Neural crest cell (in vitro differentiated cells): ENCODE results near the gene CYLD. TPM values are rescaled to one million over a fixed set of nuclear protein-coding genes. Genes with fewer than 3 reads are reported as not detected.

Experiments used
- DNase-seq: peaks from one replicate; pipeline ENCODE4 v3.0.0; 2021; ENCODE audit warnings: low read depth, mixed read lengths, low spot score
- H3K27ac Mint-ChIP-seq: one replicate; pipeline ENCODE4 v1.8.0; 2021; ENCODE audit warnings: mild to moderate bottlenecking, mixed read lengths; ENCODE audit not compliant: unreplicated experiment
- H3K27me3 Mint-ChIP-seq: 2 replicates; pipeline ENCODE4 v1.8.0; 2021; ENCODE audit warnings: low read depth, mild to moderate bottlenecking, mixed read lengths
- H3K36me3 Mint-ChIP-seq: 2 replicates; pipeline ENCODE4 v1.8.0; 2021; ENCODE audit warnings: low read depth, mild to moderate bottlenecking, mixed read lengths
- H3K4me1 Mint-ChIP-seq: 2 replicates; pipeline ENCODE4 v1.8.0; 2021; ENCODE audit warnings: mixed read lengths
- H3K4me3 Mint-ChIP-seq: one replicate; pipeline ENCODE4 v1.8.0; 2021; ENCODE audit warnings: mild to moderate bottlenecking, mixed read lengths
- H3K9me3 Mint-ChIP-seq: 2 replicates; pipeline ENCODE4 v1.8.0; 2021; ENCODE audit warnings: mixed read lengths
- CTCF ChIP-seq: fragments of 200-600 bp; sonication (generic); conservative IDR thresholded peaks from 2 replicates; pipeline ENCODE4 v1.5.0; 2021; ENCODE audit warnings: antibody characterized with exemption, mild to moderate bottlenecking
- microRNA-seq: library from miRNA; unstranded; fragments of <30 nt; microRNA quantifications from one replicate; pipeline ENCODE4, GENCODE V29; 2020
- total RNA-seq: library from RNA; stranded (reverse); gene quantifications from 2 replicates; pipeline ENCODE4 v1.2.1, GENCODE V29; 2021

The CYLD gene
- total RNA-seq, 1 donor from 2014 or later: 10.1 TPM

GRCh38 chr16:50846511-50846910 is 104.6 kb downstream of the CYLD start:
- Mint-ChIP-seq H3K4me1 (peaks cover 5% of the 10 kb centered on the region), H3K9me3 (no peaks in the 10 kb centered on the region), H3K4me3 (no peak overlapping the region), H3K36me3 (no peaks in the 10 kb centered on the region), H3K27ac (no peak overlapping the region), H3K27me3 (peaks cover 10% of the 10 kb centered on the region)
- DNase-seq: no peak
- no peak for TF ChIP-seq CTCF

DNA sequence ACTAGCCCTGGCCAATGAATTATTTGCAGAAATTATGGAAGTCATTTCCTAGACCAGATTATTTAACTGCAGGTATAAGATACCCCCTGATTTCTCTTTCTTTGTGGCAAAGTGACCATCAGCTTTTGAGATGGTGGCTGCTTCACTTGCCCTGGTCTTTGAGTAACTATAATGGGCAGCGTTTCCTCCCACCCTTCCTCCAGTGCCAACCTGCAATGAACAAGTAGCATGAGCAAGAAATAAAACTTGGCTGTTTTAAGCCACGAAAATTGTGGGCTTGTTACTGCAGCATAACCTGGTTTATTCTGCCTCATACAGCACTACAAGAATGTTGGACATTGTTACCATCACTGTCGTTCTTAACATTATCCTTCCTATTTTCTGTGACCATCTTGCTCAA is 105.3 kb downstream of the CYLD start:
- no peaks in the 10 kb centered on the region for H3K36me3 Mint-ChIP-seq
- no peak for TF ChIP-seq CTCF
- peaks cover 7% of the 10 kb centered on the region for H3K27me3 Mint-ChIP-seq

DNA sequence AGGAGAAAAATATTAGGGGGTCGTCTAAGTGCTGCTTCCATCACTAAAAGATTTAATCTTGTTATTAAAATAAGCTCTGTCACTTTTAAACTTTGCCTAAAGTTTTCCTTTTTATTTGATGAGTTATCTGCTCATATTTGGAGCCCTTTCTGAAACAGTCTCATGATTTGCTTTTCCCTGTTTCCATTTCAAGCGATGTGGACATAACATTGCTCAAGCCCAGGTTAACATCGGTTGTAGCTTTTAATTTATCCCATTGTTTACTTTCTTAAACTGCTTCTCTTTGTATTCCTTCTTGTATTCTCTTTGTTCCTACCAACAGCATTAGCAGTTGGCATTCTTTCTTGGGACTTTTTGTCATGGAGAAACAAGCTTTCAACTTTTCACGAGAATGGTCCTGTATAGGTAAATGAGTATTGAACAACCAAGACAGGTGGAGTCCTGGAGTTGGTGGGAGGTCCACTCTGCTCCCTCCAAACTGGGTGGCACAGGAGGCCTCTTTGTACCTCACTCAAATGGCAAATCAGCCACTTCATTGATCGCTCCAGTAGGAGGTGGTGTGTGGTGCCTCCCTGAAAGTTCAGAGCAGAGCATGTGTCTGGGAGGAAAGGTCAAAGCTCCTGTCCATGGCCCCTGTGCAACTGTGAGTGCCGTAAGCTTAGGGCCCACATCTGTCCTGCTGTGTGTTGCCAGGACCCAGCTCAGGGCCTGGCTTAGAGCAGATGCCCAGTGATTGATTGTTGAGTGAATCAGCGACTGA is 107.0 kb downstream of the CYLD start:
- H3K4me1 Mint-ChIP-seq: no peaks in the 10 kb centered on the region
- no peaks in the 10 kb centered on the region for H3K36me3 Mint-ChIP-seq
- no peaks in the 10 kb centered on the region for H3K27me3 Mint-ChIP-seq
- no peak for TF ChIP-seq CTCF
- H3K9me3 Mint-ChIP-seq: no peaks in the 10 kb centered on the region
- no peak for DNase-seq
- H3K4me3 Mint-ChIP-seq: no peak overlapping the region
- H3K27ac Mint-ChIP-seq: no peak overlapping the region

More for the DNA sequence above, 105.3 kb downstream of the CYLD start:
- peaks cover 5% of the 10 kb centered on the region for H3K4me1 Mint-ChIP-seq
- no peak overlapping the region for H3K27ac Mint-ChIP-seq
- no peak overlapping the region for H3K4me3 Mint-ChIP-seq
- H3K9me3 Mint-ChIP-seq: no peaks in the 10 kb centered on the region
- DNase-seq: no peak

Small RNAs within 50 kb of the gene (microRNA-seq; reads per million reads assigned to microRNA genes)
- gene MIR3181: 2.4 reads per million

Other genes with a start within 250 kb of the CYLD start
- gene NKD1, start 193.7 kb upstream of the CYLD start, total RNA-seq: 49.8 and 54.7 TPM in 2 replicates
- gene SNX20, start 60.8 kb upstream of the CYLD start, total RNA-seq: not detected in 2 replicates
- gene NOD2, start 48.5 kb upstream of the CYLD start, total RNA-seq: 0.51 and 0.57 TPM in 2 replicates